AG09309 (cell line): ENCODE data around the gene COPZ2.
A peak's percentile ranks its signal among the peaks of the same experiment; 100 is the strongest.
"Not testable (repeated sequence)": the region's sequence is repeated elsewhere in the genome, so short reads cannot be mapped to it uniquely, and the experiment has no call there.

Experiments used
- DNase-seq: peaks from one replicate; pipeline ENCODE4 v3.0.0-alpha.2; 2010; ENCODE audit warnings: low read depth
- H3K4me3 ChIP-seq: 2 replicates; pipeline ENCODE4 v1.5.1; 2011; ENCODE audit warnings: mild to moderate bottlenecking, low read depth, low read length, moderate library complexity; ENCODE audit not compliant: control insufficient read depth
- TF ChIP-seq, protein P1 (sequence below): IDR thresholded peaks from 2 replicates; pipeline ENCODE4 v1.5.1; 2011; ENCODE audit warnings: mild to moderate bottlenecking, low read depth, low read length, inconsistent platforms; ENCODE audit not compliant: insufficient read depth, control insufficient read depth; ENCODE audit errors: missing control alignments

The COPZ2 gene

DNA sequence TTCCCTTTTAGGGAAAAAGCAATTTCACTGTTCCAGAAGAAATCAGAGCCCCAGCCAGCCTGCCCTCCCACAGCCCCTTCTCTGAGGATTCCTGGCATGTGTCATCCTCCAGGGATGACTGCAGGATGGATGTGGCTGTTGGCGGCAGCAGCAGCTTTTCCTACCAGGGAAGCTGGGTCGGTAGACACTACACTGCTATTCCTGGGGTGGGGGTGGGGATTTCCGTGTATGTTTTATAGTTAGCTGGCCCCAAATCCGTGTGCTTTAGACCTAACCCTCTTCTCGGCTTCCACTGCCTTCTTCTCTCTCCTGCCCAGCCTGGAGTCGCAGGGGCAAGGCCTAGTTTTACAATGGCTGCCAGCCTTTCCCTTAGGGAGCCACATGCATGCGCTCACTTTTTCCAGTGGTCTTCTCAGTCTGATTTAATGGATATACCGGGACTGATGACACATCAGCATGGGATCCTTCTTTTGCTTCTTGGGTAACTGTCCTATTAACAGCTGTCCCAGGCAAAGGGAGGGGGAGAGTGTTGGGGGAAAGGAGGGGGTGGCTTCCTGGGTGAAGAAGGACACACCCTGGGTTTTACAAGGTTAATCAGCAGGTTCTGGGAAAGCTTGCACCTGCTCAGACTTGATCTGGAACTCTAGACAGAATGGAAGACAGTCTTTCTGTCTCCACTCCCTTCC, 7.9 kb upstream of the COPZ2 start:
- TF ChIP-seq, protein P1, sequence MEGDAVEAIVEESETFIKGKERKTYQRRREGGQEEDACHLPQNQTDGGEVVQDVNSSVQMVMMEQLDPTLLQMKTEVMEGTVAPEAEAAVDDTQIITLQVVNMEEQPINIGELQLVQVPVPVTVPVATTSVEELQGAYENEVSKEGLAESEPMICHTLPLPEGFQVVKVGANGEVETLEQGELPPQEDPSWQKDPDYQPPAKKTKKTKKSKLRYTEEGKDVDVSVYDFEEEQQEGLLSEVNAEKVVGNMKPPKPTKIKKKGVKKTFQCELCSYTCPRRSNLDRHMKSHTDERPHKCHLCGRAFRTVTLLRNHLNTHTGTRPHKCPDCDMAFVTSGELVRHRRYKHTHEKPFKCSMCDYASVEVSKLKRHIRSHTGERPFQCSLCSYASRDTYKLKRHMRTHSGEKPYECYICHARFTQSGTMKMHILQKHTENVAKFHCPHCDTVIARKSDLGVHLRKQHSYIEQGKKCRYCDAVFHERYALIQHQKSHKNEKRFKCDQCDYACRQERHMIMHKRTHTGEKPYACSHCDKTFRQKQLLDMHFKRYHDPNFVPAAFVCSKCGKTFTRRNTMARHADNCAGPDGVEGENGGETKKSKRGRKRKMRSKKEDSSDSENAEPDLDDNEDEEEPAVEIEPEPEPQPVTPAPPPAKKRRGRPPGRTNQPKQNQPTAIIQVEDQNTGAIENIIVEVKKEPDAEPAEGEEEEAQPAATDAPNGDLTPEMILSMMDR: no peak
- H3K4me3 ChIP-seq: no peak overlapping the region
- no peak for DNase-seq

DNA sequence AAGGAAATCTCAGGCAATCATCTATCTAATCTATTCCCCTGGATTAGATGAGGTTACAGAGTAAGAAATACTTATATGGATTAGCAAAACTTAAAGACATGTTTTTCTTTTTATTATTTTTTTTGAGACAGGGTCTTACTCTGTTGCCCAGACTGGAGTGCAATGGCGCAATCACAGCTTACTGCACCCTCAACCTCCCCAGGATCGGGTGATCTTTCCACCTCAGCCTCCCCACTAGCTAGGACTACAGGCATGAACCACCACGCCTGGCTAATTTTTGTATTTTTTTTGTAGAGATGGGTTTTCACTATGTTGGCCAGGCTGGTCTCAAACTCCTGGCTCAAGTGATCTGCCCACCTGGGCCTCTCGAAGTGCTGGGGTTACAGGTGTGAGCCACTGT, 7.3 kb upstream of the COPZ2 start:
- TF ChIP-seq, protein P1: no peak
- no peak for DNase-seq

DNA sequence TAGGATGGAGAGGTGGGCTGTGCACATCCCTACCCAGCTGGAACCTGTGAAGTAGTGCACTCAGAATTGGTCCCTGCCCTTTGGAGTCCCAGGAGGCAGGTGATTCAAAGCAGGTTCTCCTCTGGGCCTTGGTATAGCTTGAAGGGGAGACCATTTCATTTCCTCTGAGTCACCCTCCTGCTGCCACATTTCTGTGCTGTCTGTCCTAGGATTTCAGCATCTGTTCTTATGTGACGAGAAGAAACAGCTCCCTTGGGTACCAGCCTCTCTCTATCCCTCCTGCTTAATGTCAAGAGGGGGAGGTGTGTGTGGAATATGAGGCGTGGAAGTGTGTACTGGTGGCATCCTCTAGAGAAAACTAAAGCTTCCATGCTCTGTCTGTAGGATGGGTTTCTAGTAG, 5.6 kb upstream of the COPZ2 start:
- TF ChIP-seq, protein P1: no peak
- no peak for DNase-seq
- no peak overlapping the region for H3K4me3 ChIP-seq

More for the DNA sequence above, 7.3 kb upstream of the COPZ2 start:
- H3K4me3 ChIP-seq: no peak overlapping the region

DNA sequence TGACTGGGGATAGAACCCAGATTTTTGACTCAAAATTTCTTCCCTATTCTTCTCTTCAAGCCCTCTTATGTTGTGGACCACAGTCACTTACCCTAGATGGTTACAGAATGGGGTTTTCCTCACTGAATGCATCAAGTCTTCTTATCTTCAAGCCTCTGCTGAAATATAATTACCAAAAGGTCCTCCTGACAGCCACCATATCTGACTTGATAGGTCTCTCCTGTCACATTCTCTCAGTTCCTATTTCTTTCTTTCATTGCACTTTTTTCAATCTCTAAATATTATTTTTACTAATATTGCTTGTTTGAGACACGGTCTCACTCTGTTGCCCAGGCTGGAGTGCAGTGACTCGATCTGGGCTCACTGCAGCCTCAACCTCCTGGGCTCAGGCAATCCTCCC, 1.1 kb upstream of the COPZ2 start:
- H3K4me3 ChIP-seq: no peak overlapping the region
- no peak for DNase-seq
- TF ChIP-seq, protein P1: no peak

DNA sequence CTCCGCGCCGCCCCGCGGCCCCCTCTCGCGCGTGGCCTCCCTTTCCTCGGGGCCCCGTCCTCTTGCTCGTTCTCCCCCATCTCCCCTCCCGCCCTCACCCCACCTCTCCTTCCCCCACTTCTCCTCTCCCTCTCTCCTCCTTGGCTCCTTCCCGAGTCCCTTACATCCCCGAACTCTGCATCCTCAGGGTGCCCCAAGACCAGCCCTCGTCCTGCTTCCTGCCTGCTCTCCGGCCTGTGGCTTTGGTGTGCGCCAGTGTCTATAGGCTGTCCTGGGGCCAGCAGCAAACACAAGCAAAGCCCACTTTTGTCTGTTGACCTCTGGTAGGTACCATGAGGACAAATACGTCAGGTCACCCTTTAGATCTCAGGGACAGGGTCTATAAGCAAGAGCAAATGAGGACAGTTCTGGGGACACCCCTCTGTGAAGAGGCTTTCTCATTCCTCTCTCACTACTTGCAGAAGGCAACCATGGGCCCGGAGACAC, 284 bp upstream of the COPZ2 start:
- H3K4me3 ChIP-seq: peak overlapping the region; percentile 48
- TF ChIP-seq, protein P1: no peak
- no peak for DNase-seq

DNA sequence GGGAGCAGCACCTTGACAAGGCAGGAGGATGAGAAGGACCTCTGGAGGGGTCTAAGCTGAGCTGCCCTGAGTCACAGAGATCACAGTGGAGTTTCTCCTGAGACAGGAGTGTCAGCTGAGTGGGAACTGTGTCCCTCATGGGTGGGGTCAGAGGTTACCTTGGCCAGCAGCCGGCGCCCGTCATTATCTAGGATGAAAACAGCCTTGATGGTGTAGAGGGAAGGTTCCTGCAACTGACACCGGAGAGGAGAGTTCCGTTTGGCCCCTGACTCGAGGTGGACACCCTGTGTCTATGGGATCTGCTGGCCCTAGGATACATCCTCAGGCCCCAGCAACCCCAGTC, 933 bp downstream of the COPZ2 start:
- TF ChIP-seq, protein P1: no peak
- no peak for DNase-seq
- peak overlapping the region; percentile 64 for H3K4me3 ChIP-seq

DNA sequence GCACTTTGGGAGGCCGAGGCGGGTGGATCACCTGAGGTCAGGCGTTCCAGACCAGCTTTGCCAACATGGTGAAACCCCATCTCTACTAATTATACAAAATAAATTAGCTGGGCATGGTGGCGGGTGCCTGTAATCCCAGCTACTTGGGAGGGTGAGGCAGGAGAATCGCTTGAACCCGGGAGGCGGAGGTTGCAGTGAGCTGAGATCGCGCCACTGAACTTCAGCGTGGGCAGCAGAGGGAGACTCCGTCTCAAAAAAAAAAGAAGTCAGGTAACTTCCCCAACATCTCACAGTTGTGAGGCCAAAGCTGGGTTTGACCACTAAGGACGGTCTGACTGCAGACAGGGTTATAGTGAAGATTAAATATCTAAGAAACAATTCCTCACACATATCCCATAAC, 2.9 kb downstream of the COPZ2 start:
- H3K4me3 ChIP-seq, DNase-seq: not testable (repeated sequence)
